Measurements from ENCODE around the gene CDC42EP1.

DNA sequence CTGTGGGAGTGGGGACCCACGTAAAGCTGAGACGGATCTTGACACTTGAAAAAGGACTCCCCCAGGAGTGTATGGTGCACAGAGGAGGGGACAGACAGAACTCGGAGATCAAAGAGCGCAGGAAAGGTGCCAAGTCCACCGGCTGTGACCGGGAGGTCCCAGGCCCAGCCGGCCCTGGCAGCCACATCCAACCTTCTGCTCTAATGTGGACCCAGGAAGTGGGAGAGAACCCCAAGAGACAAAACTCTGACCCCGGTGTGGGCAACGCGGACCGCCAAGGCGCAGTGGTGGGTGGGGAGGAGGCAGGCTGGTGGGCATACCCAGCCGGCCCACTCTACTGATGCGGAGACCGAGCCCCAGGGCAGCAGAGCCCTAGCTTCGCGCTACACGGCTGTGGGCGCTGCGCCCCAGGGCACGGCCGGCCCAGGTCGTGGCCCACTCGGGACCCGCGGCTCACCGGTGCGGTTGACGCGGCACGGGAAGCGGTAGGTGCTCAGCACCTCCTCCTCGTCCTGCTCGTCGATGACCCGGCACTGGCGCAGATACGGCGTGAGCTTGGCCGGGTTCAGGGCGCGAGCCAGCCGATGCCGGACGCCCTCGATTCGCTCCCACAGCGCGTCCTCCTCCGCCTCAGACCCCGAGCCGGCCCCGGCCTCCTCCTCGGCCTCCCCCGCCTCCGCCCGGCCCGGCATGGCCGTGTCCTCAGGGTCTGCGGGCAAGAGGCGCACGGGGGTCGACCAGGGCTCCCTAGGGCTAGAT, 41.6 kb upstream of the CDC42EP1 start:
- TF ChIP-seq, protein P1, sequence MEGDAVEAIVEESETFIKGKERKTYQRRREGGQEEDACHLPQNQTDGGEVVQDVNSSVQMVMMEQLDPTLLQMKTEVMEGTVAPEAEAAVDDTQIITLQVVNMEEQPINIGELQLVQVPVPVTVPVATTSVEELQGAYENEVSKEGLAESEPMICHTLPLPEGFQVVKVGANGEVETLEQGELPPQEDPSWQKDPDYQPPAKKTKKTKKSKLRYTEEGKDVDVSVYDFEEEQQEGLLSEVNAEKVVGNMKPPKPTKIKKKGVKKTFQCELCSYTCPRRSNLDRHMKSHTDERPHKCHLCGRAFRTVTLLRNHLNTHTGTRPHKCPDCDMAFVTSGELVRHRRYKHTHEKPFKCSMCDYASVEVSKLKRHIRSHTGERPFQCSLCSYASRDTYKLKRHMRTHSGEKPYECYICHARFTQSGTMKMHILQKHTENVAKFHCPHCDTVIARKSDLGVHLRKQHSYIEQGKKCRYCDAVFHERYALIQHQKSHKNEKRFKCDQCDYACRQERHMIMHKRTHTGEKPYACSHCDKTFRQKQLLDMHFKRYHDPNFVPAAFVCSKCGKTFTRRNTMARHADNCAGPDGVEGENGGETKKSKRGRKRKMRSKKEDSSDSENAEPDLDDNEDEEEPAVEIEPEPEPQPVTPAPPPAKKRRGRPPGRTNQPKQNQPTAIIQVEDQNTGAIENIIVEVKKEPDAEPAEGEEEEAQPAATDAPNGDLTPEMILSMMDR (IDR thresholded peaks at IDR 0.05): no peak
- no peak for TF ChIP-seq POLR2AphosphoS5 (IDR thresholded peaks at IDR 0.05)
